Mesenchymal stem cell (in vitro differentiated cells and primary cell): ENCODE results near the gene ZNF22.

ENCODE experiments used
- DNase-seq: peaks from one replicate; pipeline ENCODE4 v3.0.0-alpha.2; 2013
- H2AFZ ChIP-seq: one replicate; pipeline ENCODE4 v1.6.1; 2013; ENCODE audit warnings: low read depth, mild to moderate bottlenecking, control low read depth, inconsistent platforms, low read length, moderate library complexity
- H2AK5ac ChIP-seq: 2 replicates; pipeline ENCODE4 v1.6.1; 2013; ENCODE audit warnings: low read length, moderate library complexity, mild to moderate bottlenecking, inconsistent platforms; ENCODE audit not compliant: severe bottlenecking
- H2BK120ac ChIP-seq: one replicate; pipeline ENCODE4 v1.6.1; 2013; ENCODE audit warnings: low read depth, mild to moderate bottlenecking, inconsistent platforms, low read length, moderate library complexity
- H2BK12ac ChIP-seq, 2 experiments: one replicate each; pipeline ENCODE4 v1.6.1; 2013; ENCODE audit warnings: inconsistent platforms in 2 of 2, low read length in 2 of 2, mild to moderate bottlenecking in 2 of 2, moderate library complexity in 2 of 2, control low read depth in 1 of 2
- H2BK15ac ChIP-seq: one replicate; pipeline ENCODE4 v1.6.1; 2013; ENCODE audit warnings: mild to moderate bottlenecking, low read depth, inconsistent platforms; ENCODE audit not compliant: poor library complexity, severe bottlenecking
- H2BK5ac ChIP-seq: 2 replicates; pipeline ENCODE4 v1.6.1; 2013; ENCODE audit warnings: low read depth, mild to moderate bottlenecking, low read length, control low read depth, inconsistent platforms; ENCODE audit not compliant: poor library complexity, severe bottlenecking
- H3K14ac ChIP-seq, 2 experiments: one replicate each; pipeline ENCODE4 v1.6.1; 2013; ENCODE audit warnings: inconsistent platforms in 2 of 2, low read length in 2 of 2, control low read depth in 1 of 2, mild to moderate bottlenecking in 1 of 2, moderate library complexity in 1 of 2
- H3K18ac ChIP-seq, 2 experiments: one replicate each; pipeline ENCODE4 v1.6.1; 2013; ENCODE audit warnings: inconsistent platforms in 2 of 2, low read length in 2 of 2, control low read depth in 1 of 2, low read depth in 1 of 2, mild to moderate bottlenecking in 1 of 2
- H3K23ac ChIP-seq, 2 experiments: one replicate each; pipeline ENCODE4 v1.6.1; 2013; ENCODE audit warnings: inconsistent platforms in 2 of 2, low read length in 2 of 2, mild to moderate bottlenecking in 2 of 2, moderate library complexity in 2 of 2, control low read depth in 1 of 2
- H3K27ac ChIP-seq: 2 replicates; pipeline ENCODE4 v1.5.1; 2013; ENCODE audit warnings: mild to moderate bottlenecking, moderate library complexity, low read length, control low read depth, inconsistent platforms; ENCODE audit not compliant: poor library complexity, severe bottlenecking
- H3K27me3 ChIP-seq, 2 experiments: 2 replicates each; pipeline versions ENCODE4 v1.6.1 to v1.7.0; 2013; ENCODE audit warnings: low read length in 2 of 2, mild to moderate bottlenecking in 2 of 2, moderate library complexity in 2 of 2, control low read depth in 1 of 2, inconsistent platforms in 1 of 2; ENCODE audit not compliant: control insufficient read depth in 1 of 2, insufficient read depth in 1 of 2
- H3K36me3 ChIP-seq, 2 experiments: 2 replicates each; pipeline versions ENCODE4 v1.6.1 to v1.7.0; 2013; ENCODE audit warnings: low read length in 2 of 2, control low read depth in 1 of 2, inconsistent platforms in 1 of 2, low read depth in 1 of 2, mild to moderate bottlenecking in 1 of 2; ENCODE audit not compliant: insufficient read depth in 2 of 2, control insufficient read depth in 1 of 2
- H3K4ac ChIP-seq, 2 experiments: one replicate each; pipeline ENCODE4 v1.6.1; 2013; ENCODE audit warnings: inconsistent platforms in 2 of 2, low read length in 2 of 2, mild to moderate bottlenecking in 2 of 2, moderate library complexity in 2 of 2, control low read depth in 1 of 2, low read depth in 1 of 2
- H3K4me1 ChIP-seq: 2 replicates; pipeline ENCODE4 v1.6.1; 2013; ENCODE audit warnings: low read depth, low read length, control low read depth; ENCODE audit not compliant: control insufficient read depth, insufficient read depth
- H3K4me2 ChIP-seq: 2 replicates; pipeline ENCODE4 v1.6.1; 2013; ENCODE audit warnings: low read length, mild to moderate bottlenecking, inconsistent platforms; ENCODE audit not compliant: poor library complexity, severe bottlenecking
- H3K4me3 ChIP-seq, 2 experiments: 2 replicates each; pipeline versions ENCODE4 v1.5.1 to v1.7.0; 2013; ENCODE audit warnings: low read length in 2 of 2, mild to moderate bottlenecking in 2 of 2, control low read depth in 1 of 2, low read depth in 1 of 2; ENCODE audit not compliant: insufficient read depth in 1 of 2
- H3K79me1 ChIP-seq: replicated peaks from 2 replicates; pipeline ENCODE4 v1.6.1; 2013; ENCODE audit warnings: mild to moderate bottlenecking, control low read depth, low read length, inconsistent platforms; ENCODE audit not compliant: poor library complexity, severe bottlenecking
- H3K9ac ChIP-seq: 2 replicates; pipeline ENCODE4 v1.7.0; 2013; ENCODE audit warnings: mild to moderate bottlenecking, low read length, moderate library complexity
- H3K9me3 ChIP-seq: 2 replicates; pipeline ENCODE4 v1.7.0; 2013; ENCODE audit warnings: mild to moderate bottlenecking, low read length; ENCODE audit not compliant: control insufficient read depth
- H4K8ac ChIP-seq: one replicate; pipeline ENCODE4 v1.6.1; 2013; ENCODE audit warnings: inconsistent platforms, mild to moderate bottlenecking, low read length, moderate library complexity
- H4K91ac ChIP-seq: one replicate; pipeline ENCODE4 v1.6.1; 2013; ENCODE audit warnings: mild to moderate bottlenecking, low read length, inconsistent platforms
- WGBS: methylation state at CpG from one replicate; pipeline ENCODE4 v1.1.7; 2013; ENCODE audit warnings: mixed read lengths; 5-methylcytosine and 5-hydroxymethylcytosine counted together

The ZNF22 gene

GRCh38 chr10:45052700-45053099, 52.0 kb downstream of the ZNF22 start:
- Histone ChIP-seq H3K9me3 (no peaks in the 10 kb centered on the region), H2BK15ac (no peak overlapping the region), H3K79me1 (no peaks in the 10 kb centered on the region), H3K27me3 (no peaks in the 10 kb centered on the region), H2BK5ac (no peak overlapping the region), H3K9ac (no peak overlapping the region), H3K27ac (no peak overlapping the region), H3K4ac (no peak overlapping the region), H2BK12ac (no peak overlapping the region), H2AFZ (no peak overlapping the region), H3K4me2 (no peak overlapping the region), H3K14ac (no peak overlapping the region), H4K91ac (no peak overlapping the region), H3K4me1 (no peaks in the 10 kb centered on the region), H3K4me3 (no peak overlapping the region), H3K36me3 (no peaks in the 10 kb centered on the region), H3K23ac (no peak overlapping the region), H3K18ac (no peak overlapping the region), H2BK120ac (no peak overlapping the region), H4K8ac (no peak overlapping the region), H2AK5ac (no peak overlapping the region)
- 24% methylated on average over 1 of the region's 1 CpG for WGBS
- DNase-seq: no peak

GRCh38 chr10:45053569-45054100, 52.9 kb downstream of the ZNF22 start:
- Histone ChIP-seq H2BK120ac (no peak overlapping the region), H2AFZ (no peak overlapping the region), H2BK12ac (no peak overlapping the region), H3K23ac (no peak overlapping the region), H3K9ac (no peak overlapping the region), H3K4me3 (no peak overlapping the region), H2BK5ac (no peak overlapping the region), H3K14ac (no peak overlapping the region), H3K9me3 (no peaks in the 10 kb centered on the region), H3K27ac (no peak overlapping the region), H2AK5ac (no peak overlapping the region), H2BK15ac (no peak overlapping the region), H3K27me3 (no peaks in the 10 kb centered on the region), H3K4ac (no peak overlapping the region), H4K91ac (no peak overlapping the region), H3K18ac (no peak overlapping the region), H3K36me3 (no peaks in the 10 kb centered on the region), H4K8ac (no peak overlapping the region), H3K79me1 (no peaks in the 10 kb centered on the region), H3K4me1 (no peaks in the 10 kb centered on the region), H3K4me2 (no peak overlapping the region)
- no peak for DNase-seq
- no CpG with 5 or more reads among the region's 1 CpG for WGBS
